Astrocyte of the spinal cord (primary cell): ENCODE data around the gene TMEM129.
"Not testable (repeated sequence)": the region's sequence is repeated elsewhere in the genome, so short reads cannot be mapped to it uniquely, and the experiment has no call there.

Source experiments
- DNase-seq: peaks from one replicate; pipeline ENCODE4 v3.0.0; 2011; ENCODE audit warnings: low read depth, low spot score
- H3K4me3 ChIP-seq: 2 replicates; pipeline ENCODE4 v1.5.1; 2011; ENCODE audit warnings: low read depth, mild to moderate bottlenecking, low read length, moderate library complexity
- CTCF ChIP-seq: IDR thresholded peaks from 2 replicates; pipeline ENCODE4 v1.5.1; 2012; ENCODE audit warnings: low read depth, mild to moderate bottlenecking, low read length, inconsistent platforms
- in situ Hi-C: cut with HindIII; loops from 2 replicates; pipeline ENCODE4 v1.10.0; 2017; ENCODE audit warnings: low sequenced_read_pairs

TMEM129 gene

GRCh38 chr4:1703867-1704266, 17.3 kb downstream of the TMEM129 start:
- in situ Hi-C loops: no loop called here
- no peak overlapping the region for H3K4me3 ChIP-seq
- no peak for TF ChIP-seq CTCF
- no peak for DNase-seq

DNA sequence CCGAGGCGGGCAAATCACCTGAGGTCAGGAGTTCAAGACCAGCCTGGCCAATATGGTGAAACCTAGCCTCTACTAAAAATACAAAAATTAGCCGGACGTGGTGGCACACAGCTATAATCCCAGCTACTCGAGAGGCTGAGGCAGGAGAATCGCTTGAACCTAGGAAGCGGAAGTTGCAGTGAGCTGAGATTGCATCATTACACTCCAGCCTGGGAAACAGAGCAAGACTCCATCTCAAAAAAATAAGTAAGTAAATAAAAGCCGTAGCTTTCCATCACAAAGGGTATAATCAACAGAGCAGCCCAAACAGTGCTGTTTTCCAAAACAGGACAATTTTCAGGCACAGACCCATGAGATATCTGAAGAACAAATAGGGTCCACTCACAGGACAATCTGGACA, 19.5 kb downstream of the TMEM129 start:
- in situ Hi-C loops, DNase-seq, H3K4me3 ChIP-seq: not testable (repeated sequence)

DNA sequence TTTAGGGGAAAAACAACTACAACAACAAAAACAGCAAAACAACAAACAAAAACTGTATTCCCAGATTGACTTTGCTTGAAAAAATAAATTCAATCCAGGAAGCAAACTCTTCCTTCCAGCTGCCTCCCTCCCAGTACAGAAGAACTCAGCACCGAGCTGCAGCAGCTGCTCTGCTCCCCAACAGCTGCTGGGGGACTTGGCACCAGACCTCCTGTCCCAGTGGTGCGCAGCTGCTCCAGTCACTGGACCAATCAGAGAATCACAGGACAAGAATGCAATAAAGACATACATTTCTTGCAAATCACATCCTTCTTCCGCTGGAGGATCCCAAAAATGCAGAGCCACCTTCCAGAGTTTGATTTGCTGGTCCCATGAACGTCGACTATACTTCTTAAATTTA, 25.2 kb downstream of the TMEM129 start:
- DNase-seq: no peak
- in situ Hi-C loops: no loop called here
- no peak for TF ChIP-seq CTCF
- no peak overlapping the region for H3K4me3 ChIP-seq

DNA sequence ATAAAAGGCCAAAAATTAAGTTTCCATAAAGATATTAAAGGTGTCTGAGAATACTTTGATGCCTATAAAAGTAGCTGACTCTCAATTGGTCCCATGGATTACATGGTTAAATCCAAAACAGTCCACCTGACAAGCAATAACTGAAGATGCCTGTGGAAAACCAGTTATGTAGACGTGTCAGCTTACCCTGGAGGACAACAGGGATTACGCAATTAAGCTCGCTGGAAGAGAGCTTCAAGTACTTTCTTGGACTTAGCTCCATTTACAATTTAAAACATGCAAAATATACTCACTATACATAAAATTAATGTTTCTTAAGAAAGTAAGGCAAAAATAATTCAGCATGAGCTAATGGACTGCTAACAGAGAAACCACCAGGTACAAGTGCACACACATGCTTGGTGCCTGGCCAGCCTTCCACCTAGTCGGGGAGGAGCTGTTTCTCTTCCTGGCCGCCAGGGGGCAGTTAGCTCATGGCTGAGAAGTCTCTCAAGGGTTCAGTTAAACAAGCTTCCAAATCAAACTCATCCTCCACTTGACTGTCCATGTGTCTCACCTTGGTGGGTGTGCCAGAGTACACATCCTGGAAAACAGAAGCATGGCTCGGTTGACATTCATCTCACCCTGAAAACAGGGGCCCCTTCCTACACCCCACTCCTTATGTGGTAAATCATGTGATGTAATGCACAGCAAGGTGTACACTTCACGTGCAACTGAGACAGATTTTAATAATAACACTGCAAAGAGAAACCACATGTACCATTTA, 27.8 kb downstream of the TMEM129 start:
- peak; percentile 98 for TF ChIP-seq CTCF
- DNase-seq: peak; percentile 76
- no peak overlapping the region for H3K4me3 ChIP-seq
- in situ Hi-C loops: no loop called here

GRCh38 chr4:1691737-1692373, 29.3 kb downstream of the TMEM129 start:
- no peak for DNase-seq
- no peak overlapping the region for H3K4me3 ChIP-seq
- in situ Hi-C loops: no loop called here
- no peak for TF ChIP-seq CTCF

DNA sequence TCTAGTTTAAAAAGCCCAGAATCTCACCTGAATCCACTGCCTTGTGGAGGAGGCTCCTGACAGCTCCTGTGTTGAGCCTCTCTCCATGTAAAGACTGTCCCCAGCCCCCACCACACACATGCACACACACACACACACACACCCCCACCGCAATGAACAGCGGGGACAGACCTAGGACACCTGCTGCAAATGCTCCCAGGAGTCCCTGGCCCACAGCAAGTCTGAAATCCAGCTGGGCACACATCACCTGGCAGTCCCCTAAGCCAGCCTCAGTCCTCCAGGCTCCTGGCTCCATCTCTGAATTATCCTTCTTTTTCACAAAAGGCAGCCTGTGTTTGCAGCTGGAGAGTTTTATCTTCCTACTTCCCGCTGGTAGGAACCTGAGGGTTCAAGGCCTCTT, 30.4 kb downstream of the TMEM129 start:
- H3K4me3 ChIP-seq: no peak overlapping the region
- no peak for TF ChIP-seq CTCF
- in situ Hi-C loops: no loop called here
- DNase-seq: no peak

DNA sequence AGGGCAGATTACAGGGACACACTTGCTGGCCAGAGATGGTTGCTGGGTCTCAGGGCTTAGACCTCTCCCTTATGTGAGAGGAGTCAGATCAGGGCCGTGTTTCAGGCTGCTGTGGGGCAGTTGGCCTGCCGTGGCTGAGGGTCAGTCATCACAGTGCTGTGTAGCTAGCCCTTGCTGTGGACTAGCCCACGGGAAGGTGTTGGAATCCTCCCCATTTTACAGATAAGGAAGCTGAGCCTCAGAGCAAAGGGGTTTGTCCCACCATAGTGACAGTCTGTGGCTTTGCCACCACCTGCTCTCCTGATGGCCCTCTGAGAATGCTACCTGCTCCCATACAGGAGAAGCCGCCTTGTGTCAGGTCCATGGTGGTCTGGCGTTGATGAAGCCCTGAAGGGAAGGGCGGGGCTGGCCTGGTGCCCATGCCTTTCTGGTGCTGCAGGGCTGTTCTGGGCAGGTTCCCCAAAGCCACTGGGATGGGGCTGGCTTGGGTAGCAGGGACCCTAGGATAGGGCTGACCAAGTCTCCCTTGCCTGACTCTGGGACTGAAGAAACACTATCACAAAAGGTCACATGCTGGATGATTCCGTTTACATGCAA, 34.6 kb downstream of the TMEM129 start:
- H3K4me3 ChIP-seq: no peak overlapping the region
- in situ Hi-C loops: no loop called here
- DNase-seq: no peak
- no peak for TF ChIP-seq CTCF
